Measurements from ENCODE around the gene TAF9. TPM values are rescaled to one million over a fixed set of nuclear protein-coding genes. Genes with fewer than 3 reads are reported as not detected.
A peak's percentile ranks its signal among the peaks of the same experiment; 100 is the strongest.
"Not testable (repeated sequence)": the region's sequence is repeated elsewhere in the genome, so short reads cannot be mapped to it uniquely, and the experiment has no call there.

The TAF9 gene
- total RNA-seq, 1 donor from 2014 or later: 44.2 TPM

DNA sequence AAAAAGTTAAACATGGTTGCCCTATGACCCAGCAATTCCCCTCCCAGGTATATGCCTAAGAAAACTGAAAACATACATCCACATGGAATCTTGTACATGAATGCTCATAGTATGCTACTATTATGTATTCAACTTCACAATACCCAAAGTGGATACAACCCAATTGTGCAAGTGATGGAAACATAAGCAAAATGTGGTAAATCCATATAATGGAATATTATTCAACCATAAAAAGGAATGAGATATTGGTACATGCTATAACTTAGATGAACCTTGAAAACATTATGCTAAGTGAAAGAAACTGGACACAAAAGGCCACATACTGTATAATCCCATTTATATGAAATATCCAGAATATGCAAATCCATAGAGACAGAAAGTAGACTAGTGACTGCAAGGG is 18.7 kb downstream of the TAF9 start:
- intact Hi-C loops (cut with DNase I): no loop called here
- DNase-seq (ENCODE audit: low spot score): no peak

DNA sequence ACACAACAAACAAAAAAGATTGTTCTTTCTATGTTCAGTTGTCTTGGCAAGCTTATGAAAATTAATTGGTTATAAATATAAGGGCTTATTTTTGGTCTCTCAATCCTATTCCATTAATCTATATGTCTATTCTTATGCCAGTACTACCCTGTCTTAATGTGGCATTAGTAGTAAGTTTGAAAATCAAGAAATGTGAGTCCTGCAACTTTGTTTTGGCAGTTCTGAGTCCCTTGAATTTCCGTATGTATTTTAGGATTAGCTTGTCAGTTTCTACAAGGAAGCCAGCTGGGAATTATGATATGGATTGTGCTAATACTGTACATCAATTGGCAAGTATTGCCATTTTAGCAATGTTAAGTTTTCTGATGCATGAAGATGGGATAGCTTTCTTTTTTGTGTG is 26.2 kb downstream of the TAF9 start:
- intact Hi-C loops (cut with DNase I): no loop called here
- no peak for DNase-seq (ENCODE audit: low spot score)

GRCh38 chr5:69341520-69342161 is 27.7 kb downstream of the TAF9 start:
- DNase-seq (ENCODE audit: low spot score): no peak
- intact Hi-C loops (cut with DNase I): no loop called here

DNA sequence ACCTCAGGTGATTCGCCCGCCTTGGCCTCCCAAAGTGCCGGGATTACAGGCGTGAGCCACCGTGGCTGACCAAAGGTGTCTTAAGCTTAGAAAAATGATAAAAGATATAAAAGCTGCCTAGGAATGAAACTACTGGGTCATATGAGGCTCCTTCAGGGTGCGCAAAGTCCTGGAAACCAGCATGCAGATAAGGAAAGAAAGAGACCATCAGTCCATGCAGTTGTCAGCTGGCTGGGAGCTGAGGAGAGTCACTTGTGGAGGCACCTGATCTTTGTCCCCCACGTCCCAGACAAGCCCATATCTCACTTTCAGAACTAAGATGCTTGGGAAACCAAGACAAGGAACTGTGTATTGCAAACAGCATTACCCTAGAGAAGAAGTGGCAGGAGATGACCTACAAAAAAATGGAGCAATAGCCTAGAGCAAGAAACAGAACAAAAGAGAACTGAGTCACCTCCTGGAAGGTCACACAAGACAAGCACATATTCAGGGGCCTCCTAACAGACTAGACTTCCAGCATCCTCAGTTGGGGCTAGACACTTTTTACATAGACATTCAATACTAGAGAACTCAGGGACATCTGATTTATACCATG is 33.9 kb downstream of the TAF9 start:
- DNase-seq (ENCODE audit: low spot score): no peak
- intact Hi-C loops (cut with DNase I): no loop called here

GRCh38 chr5:69334793-69335268 is 34.5 kb downstream of the TAF9 start:
- intact Hi-C loops (cut with DNase I): no loop called here
- DNase-seq (ENCODE audit: low spot score): peak; percentile 95

GRCh38 chr5:69333668-69334315 is 35.5 kb downstream of the TAF9 start:
- DNase-seq (ENCODE audit: low spot score): not testable (repeated sequence)

GRCh38 chr5:69331528-69332445 is 37.5 kb downstream of the TAF9 start:
- intact Hi-C loops (cut with DNase I): loop anchor here (2.0 kb wide), 2 partner anchors 239 to 289 kb away; no protein-coding TSS in a partner anchor
- DNase-seq (ENCODE audit: low spot score): no peak

More at GRCh38 chr5:69333668-69334315, 35.5 kb downstream of the TAF9 start:
- intact Hi-C loops (cut with DNase I): loop anchor here (2.0 kb wide), 2 partner anchors 241 to 291 kb away; no protein-coding TSS in a partner anchor

- intact Hi-C loops (cut with DNase I): no loop called here
- no peak for DNase-seq (ENCODE audit: low spot score)
Observed at GRCh38 chr5:69329905-69330489, 39.3 kb downstream of the TAF9 start.

DNA sequence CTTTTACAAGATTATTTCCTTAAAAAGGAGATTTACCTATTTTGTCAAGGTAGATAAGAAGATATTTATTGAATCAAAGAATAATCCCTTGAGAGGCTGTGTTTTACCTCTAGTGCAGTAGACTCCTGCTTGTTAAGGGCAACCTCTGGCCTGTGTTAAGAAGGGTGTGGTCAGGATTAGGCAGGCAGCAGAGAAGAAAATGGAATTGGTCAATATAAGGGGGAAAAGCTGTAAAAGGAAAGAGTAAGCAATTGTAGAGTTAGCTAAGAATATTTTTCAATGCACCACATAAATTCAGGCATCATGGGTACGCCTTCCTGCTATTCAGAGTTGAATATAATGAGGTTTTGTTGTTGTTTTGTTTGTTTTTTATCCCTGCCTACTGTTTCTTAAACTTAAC is 43.0 kb downstream of the TAF9 start:
- intact Hi-C loops (cut with DNase I): no loop called here
- no peak for DNase-seq (ENCODE audit: low spot score)

- no peak for DNase-seq (ENCODE audit: low spot score)
- intact Hi-C loops (cut with DNase I): no loop called here
Observed at GRCh38 chr5:69317391-69317790, 51.9 kb downstream of the TAF9 start.

DNA sequence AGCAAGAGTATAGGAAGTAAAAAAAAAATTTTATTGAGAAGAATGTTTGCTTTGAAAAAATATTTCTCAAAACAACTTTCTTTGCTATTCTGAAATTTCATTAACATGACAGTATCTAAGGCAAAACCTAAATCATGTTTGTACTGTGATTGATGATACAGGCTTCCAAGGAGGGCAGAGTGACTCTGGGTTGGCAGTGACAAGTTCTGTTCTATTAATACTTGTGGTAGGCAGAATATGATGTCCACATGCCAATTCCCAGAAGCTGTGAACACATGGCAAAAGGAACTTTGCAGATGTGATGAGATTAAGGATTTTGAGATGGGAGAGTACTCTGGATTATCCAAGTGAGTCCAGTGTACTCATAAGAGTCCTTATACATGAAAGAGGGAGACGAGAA is 53.3 kb downstream of the TAF9 start:
- intact Hi-C loops (cut with DNase I): no loop called here
- no peak for DNase-seq (ENCODE audit: low spot score)

Other genes with a start within 250 kb of the TAF9 start
- gene CCNB1, start 202.4 kb downstream of the TAF9 start, total RNA-seq: 2.1 TPM
- 2.9 TPM for gene CENPH, start 179.9 kb downstream of the TAF9 start, total RNA-seq
- gene CDK7, start 134.6 kb downstream of the TAF9 start, total RNA-seq: 13.3 TPM
- 2.9 TPM for gene CCDC125, start 36.7 kb downstream of the TAF9 start, total RNA-seq
- 35.1 TPM for gene AK6, start within 50 bp of the TAF9 start, total RNA-seq
- gene RAD17, start 298 bp upstream of the TAF9 start, total RNA-seq: 22.0 TPM
- 0.62 TPM for gene MARVELD2, start 45.6 kb upstream of the TAF9 start, total RNA-seq
- 0.51 TPM for gene OCLN, start 123.3 kb upstream of the TAF9 start, total RNA-seq
- 11.1 TPM for gene GTF2H2C, start 190.7 kb upstream of the TAF9 start, total RNA-seq

Measured in cardiac septum (tissue), 1 donor.